ENCODE data around the gene TP53RK.

Gene TP53RK

GRCh38 chr20:46700481-46700880, 11.2 kb upstream of the TP53RK start:
- no peak for TF ChIP-seq CTCF (IDR thresholded peaks at IDR 0.05; ENCODE audit: extremely low read depth, missing control alignments)
- no peak for DNase-seq (ENCODE audit: low spot score)

GRCh38 chr20:46699651-46700359, 10.6 kb upstream of the TP53RK start:
- TF ChIP-seq CTCF (IDR thresholded peaks at IDR 0.05; ENCODE audit: extremely low read depth, missing control alignments) = no peak
- DNase-seq (ENCODE audit: low spot score) = no peak

GRCh38 chr20:46698788-46699187, 9.5 kb upstream of the TP53RK start:
- no peak for TF ChIP-seq CTCF (IDR thresholded peaks at IDR 0.05; ENCODE audit: extremely low read depth, missing control alignments)
- no peak for DNase-seq (ENCODE audit: low spot score)

GRCh38 chr20:46696791-46697279, 7.6 kb upstream of the TP53RK start:
- TF ChIP-seq CTCF (IDR thresholded peaks at IDR 0.05; ENCODE audit: extremely low read depth, missing control alignments) = no peak
- no peak for DNase-seq (ENCODE audit: low spot score)

GRCh38 chr20:46695892-46696291, 6.6 kb upstream of the TP53RK start:
- no peak for DNase-seq (ENCODE audit: low spot score)
- TF ChIP-seq CTCF (IDR thresholded peaks at IDR 0.05; ENCODE audit: extremely low read depth, missing control alignments) = no peak

- no peak for DNase-seq (ENCODE audit: low spot score)
- no peak for TF ChIP-seq CTCF (IDR thresholded peaks at IDR 0.05; ENCODE audit: extremely low read depth, missing control alignments)
Observed at GRCh38 chr20:46694484-46694883, 5.2 kb upstream of the TP53RK start.

GRCh38 chr20:46691196-46691595, 2.0 kb upstream of the TP53RK start:
- TF ChIP-seq CTCF (IDR thresholded peaks at IDR 0.05; ENCODE audit: extremely low read depth, missing control alignments) = no peak
- DNase-seq (ENCODE audit: low spot score) = no peak
